Suprapubic skin (tissue), 4 donors: ENCODE results near the gene GPSM3. TPM values are rescaled to one million over a fixed set of nuclear protein-coding genes. Genes with fewer than 3 reads are reported as not detected.

Experiments
- DNase-seq, 2 donors: peaks; one replicate each; pipeline ENCODE4 v3.0.0-alpha.2; 2019; ENCODE audit warnings: low spot score in 2 of 2
- H3K27ac ChIP-seq: fragments of 200-600 bp; sonication (generic); one replicate; pipeline ENCODE4 v1.5.1; 2019
- H3K27me3 ChIP-seq: fragments of 200-600 bp; sonication (generic); one replicate; pipeline ENCODE4 v1.5.1; 2019
- H3K36me3 ChIP-seq: fragments of 200-600 bp; sonication (generic); one replicate; pipeline ENCODE4 v1.5.1; 2019
- H3K4me1 ChIP-seq: fragments of 200-600 bp; sonication (generic); one replicate; pipeline ENCODE4 v1.5.1; 2019
- H3K4me3 ChIP-seq: fragments of 200-600 bp; sonication (generic); one replicate; pipeline ENCODE4 v1.5.1; 2019; ENCODE audit warnings: mild to moderate bottlenecking
- H3K9me3 ChIP-seq: fragments of 200-600 bp; sonication (generic); one replicate; pipeline ENCODE4 v1.5.1; 2019
- EP300 ChIP-seq: sonication (generic); formaldehyde crosslinking; IDR thresholded peaks from one replicate; pipeline ENCODE4 v1.6.1; 2017; ENCODE audit warnings: antibody characterized with exemption
- POLR2A ChIP-seq, 2 donors: fragments of 450-650 bp; IDR thresholded peaks; one replicate each; pipeline ENCODE4 v1.6.1; 2017; ENCODE audit warnings: antibody characterized with exemption in 2 of 2, mild to moderate bottlenecking in 2 of 2, moderate library complexity in 2 of 2
- POLR2AphosphoS5 ChIP-seq, 3 donors: sonication (generic); formaldehyde crosslinking; IDR thresholded peaks; one replicate each; pipeline ENCODE4 v1.6.1; 2017; ENCODE audit warnings: antibody characterized with exemption in 3 of 3
- WGBS: methylation state at CpG from one replicate; pipeline ENCODE4 v1.1.5; 2018; 5-methylcytosine and 5-hydroxymethylcytosine counted together
- total RNA-seq, 4 donors: library from RNA; depleted of rRNA; stranded (reverse); fragments of >200 nt; gene quantifications; one replicate each; pipeline ENCODE4 v1.1.0, GENCODE V29; 2016
- TF ChIP-seq, protein P1 (sequence below), 2 donors: fragments of 200-600 bp in 1 of 2; fragments of 450-650 bp in 1 of 2; sonication (generic) in 1 of 2; IDR thresholded peaks; one replicate each; pipeline ENCODE4 v1.5.1; 2016 to 2019; ENCODE audit warnings: antibody characterized with exemption in 2 of 2, mild to moderate bottlenecking in 1 of 2, moderate library complexity in 1 of 2

Gene GPSM3, protein sequence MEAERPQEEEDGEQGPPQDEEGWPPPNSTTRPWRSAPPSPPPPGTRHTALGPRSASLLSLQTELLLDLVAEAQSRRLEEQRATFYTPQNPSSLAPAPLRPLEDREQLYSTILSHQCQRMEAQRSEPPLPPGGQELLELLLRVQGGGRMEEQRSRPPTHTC
- 1 to 10 TPM; 4.8 to 5.5 (median 5.1) TPM for total RNA-seq

DNA sequence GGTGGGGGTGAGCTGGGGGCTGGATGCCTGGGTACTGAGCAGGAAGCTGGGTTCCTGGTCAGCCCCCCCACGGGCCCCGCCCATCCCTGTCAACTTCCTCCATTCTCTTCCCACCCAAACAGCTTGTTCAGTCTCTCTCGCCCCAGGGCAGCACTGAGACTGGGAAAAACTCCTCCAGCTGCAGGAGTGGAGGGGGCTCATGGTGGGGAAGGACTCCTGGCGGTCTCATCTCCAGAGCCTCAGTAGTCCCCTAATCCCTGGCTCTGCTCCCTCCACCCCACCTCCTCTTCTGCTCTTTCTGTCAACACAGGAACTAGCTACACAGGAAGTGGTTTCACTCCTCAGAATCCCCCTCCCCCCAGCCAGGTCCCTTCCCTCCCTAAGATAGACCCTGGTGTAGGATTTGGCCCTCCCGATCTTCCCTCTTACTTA lies at the start of gene GPSM3:
Gene GPSM3 (minus strand): TSS at position 36 of the 432 bp plus-strand sequence. CDS start 130 bp downstream, outside the sequence.
- TF ChIP-seq, protein P1, sequence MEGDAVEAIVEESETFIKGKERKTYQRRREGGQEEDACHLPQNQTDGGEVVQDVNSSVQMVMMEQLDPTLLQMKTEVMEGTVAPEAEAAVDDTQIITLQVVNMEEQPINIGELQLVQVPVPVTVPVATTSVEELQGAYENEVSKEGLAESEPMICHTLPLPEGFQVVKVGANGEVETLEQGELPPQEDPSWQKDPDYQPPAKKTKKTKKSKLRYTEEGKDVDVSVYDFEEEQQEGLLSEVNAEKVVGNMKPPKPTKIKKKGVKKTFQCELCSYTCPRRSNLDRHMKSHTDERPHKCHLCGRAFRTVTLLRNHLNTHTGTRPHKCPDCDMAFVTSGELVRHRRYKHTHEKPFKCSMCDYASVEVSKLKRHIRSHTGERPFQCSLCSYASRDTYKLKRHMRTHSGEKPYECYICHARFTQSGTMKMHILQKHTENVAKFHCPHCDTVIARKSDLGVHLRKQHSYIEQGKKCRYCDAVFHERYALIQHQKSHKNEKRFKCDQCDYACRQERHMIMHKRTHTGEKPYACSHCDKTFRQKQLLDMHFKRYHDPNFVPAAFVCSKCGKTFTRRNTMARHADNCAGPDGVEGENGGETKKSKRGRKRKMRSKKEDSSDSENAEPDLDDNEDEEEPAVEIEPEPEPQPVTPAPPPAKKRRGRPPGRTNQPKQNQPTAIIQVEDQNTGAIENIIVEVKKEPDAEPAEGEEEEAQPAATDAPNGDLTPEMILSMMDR (IDR thresholded peaks at IDR 0.05): no peak
- TF ChIP-seq EP300 (no peak), POLR2AphosphoS5 (IDR thresholded peaks at IDR 0.05) (no peak), POLR2A (IDR thresholded peaks at IDR 0.05) (no peak)
- peaks cover 71% of the 10 kb centered on the region for H3K4me1 ChIP-seq
- no peaks in the 10 kb centered on the region for H3K9me3 ChIP-seq
- H3K27ac ChIP-seq: peak within 1 kb of the TSS; percentile 89
- no peaks in the 10 kb centered on the region for H3K27me3 ChIP-seq
- peaks cover 5% of the 10 kb centered on the region for H3K36me3 ChIP-seq
- WGBS: 39% methylated on average over 5 of the region's 5 CpGs
- no peak for DNase-seq
- H3K4me3 ChIP-seq: peak within 1 kb of the TSS; percentile 61

DNA sequence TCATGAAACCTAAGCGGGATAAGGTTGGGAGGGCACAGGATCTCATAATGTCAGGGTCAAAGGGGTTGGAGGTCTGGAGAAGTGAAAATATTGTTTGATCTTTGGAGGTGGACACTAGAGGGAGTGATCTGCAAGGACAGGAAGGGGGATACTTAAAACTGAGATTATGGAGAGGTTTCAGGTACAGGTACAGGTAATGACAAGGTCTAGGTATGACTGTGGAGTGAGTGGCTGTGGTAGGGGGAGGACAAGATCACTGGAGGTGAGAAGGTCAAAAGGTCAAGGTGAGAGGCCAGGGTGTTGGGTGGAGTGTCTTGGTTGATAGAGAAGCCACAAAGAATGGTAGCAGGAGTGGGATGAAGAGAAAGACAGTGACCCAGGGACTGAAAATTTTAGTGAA lies 48.2 kb upstream of the GPSM3 start:
- H3K4me1 ChIP-seq: peaks cover 18% of the 10 kb centered on the region
- no peak overlapping the region for H3K4me3 ChIP-seq
- no peaks in the 10 kb centered on the region for H3K9me3 ChIP-seq
- DNase-seq: no peak
- no peaks in the 10 kb centered on the region for H3K36me3 ChIP-seq
- no peak overlapping the region for H3K27ac ChIP-seq
- TF ChIP-seq, protein P1 (IDR thresholded peaks at IDR 0.05): no peak
- TF ChIP-seq EP300: no peak
- TF ChIP-seq POLR2A (IDR thresholded peaks at IDR 0.05): no peak
- no peaks in the 10 kb centered on the region for H3K27me3 ChIP-seq
- WGBS: 97% methylated on average over 1 of the region's 1 CpG

DNA sequence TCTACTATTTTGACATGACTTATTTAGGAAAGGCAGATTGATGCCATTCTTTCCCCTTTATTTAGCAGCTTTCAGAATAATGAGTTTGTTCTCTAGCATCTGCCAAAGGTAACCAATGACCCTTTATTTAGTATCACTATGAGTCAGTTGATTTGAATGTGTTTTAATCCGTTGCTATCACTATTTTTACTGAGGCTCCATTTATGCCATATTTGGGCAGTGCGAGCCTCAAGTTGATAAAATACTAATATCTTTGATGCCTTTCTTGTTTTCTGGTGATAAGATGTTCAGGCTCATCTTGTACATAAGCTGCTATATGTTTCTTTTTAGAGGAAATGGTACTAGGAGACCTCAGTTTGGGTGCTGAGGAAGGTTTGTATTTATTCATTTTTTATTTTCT lies 47.0 kb upstream of the GPSM3 start:
- H3K27ac ChIP-seq: no peak overlapping the region
- H3K9me3 ChIP-seq: no peaks in the 10 kb centered on the region
- TF ChIP-seq POLR2AphosphoS5 (IDR thresholded peaks at IDR 0.05) (no peak), EP300 (no peak), POLR2A (IDR thresholded peaks at IDR 0.05) (no peak)
- TF ChIP-seq, protein P1 (IDR thresholded peaks at IDR 0.05): no peak
- no peak for DNase-seq
- H3K27me3 ChIP-seq: no peaks in the 10 kb centered on the region
- 75% methylated on average over 2 of the region's 2 CpGs for WGBS
- no peak overlapping the region for H3K4me3 ChIP-seq
- H3K4me1 ChIP-seq: peaks cover 7% of the 10 kb centered on the region
- H3K36me3 ChIP-seq: no peaks in the 10 kb centered on the region

DNA sequence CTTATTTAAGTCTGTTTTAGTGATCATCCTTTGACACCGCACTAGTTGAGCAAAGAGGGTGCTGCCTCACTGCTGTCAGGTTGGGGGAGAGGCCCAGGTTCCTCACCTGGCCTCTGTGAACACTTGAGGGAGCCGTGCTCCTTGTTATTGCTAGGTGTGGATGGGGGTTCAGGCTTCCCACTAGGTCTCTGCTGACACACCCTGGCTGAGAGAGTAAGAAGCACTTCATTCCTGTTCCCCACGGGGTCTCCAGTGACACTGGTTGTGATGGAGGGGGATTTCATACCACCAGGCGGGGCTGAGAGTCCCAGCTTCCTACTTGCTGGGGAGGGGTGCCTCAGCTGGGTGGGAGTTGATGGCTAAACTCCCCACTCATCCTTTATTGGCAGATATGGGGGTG lies 42.5 kb upstream of the GPSM3 start:
- H3K4me1 ChIP-seq: no peaks in the 10 kb centered on the region
- DNase-seq: no peak
- H3K27me3 ChIP-seq: no peaks in the 10 kb centered on the region
- no peak overlapping the region for H3K27ac ChIP-seq
- TF ChIP-seq POLR2A (IDR thresholded peaks at IDR 0.05): no peak
- TF ChIP-seq, protein P1 (IDR thresholded peaks at IDR 0.05): no peak
- no peak for TF ChIP-seq EP300
- no peak for TF ChIP-seq POLR2AphosphoS5 (IDR thresholded peaks at IDR 0.05)
- WGBS: 66% methylated on average over 4 of the region's 4 CpGs
- H3K4me3 ChIP-seq: no peak overlapping the region
- H3K36me3 ChIP-seq: no peaks in the 10 kb centered on the region
- no peaks in the 10 kb centered on the region for H3K9me3 ChIP-seq

DNA sequence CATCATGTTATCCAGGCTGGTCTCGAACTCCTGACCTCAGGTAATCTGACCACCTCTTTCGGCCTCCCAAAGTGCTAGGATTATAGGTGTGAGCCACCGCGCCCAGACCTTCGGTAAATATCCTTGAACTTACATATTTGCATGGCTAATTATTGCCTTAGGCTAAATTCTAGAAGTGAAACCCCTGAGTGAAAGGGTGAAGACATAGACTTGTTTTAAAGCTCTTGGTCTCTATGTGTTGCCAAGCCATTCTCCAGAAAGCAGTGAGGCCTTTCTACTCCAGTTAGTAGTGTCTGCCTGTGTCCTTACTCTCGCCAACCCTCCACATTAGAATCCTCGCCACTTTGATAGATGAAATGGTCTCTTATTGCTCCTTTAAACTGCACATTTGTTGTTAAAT lies 34.0 kb upstream of the GPSM3 start:
- WGBS: 93% methylated on average over 7 of the region's 7 CpGs
- TF ChIP-seq POLR2AphosphoS5 (IDR thresholded peaks at IDR 0.05) (no peak), POLR2A (IDR thresholded peaks at IDR 0.05) (no peak), EP300 (no peak)
- TF ChIP-seq, protein P1 (IDR thresholded peaks at IDR 0.05): no peak
- peak in 1 of 2 donors; percentile 4 for DNase-seq
- no peak overlapping the region for H3K27ac ChIP-seq
- no peaks in the 10 kb centered on the region for H3K27me3 ChIP-seq
- H3K4me1 ChIP-seq: peaks cover 22% of the 10 kb centered on the region
- H3K36me3 ChIP-seq: no peaks in the 10 kb centered on the region
- H3K9me3 ChIP-seq: no peaks in the 10 kb centered on the region
- no peak overlapping the region for H3K4me3 ChIP-seq
